OCI-M2 (cell line): ENCODE results near the gene CACNG8.

Experiments
- DNase-seq: peaks from one replicate; lab custom pipeline; 2025; ENCODE audit not compliant: unreplicated experiment; lab: John Stamatoyannopoulos, UW

The CACNG8 gene

GRCh38 chr19:53992211-53992610 is 29.5 kb downstream of the CACNG8 start:
- no peak for DNase-seq

- no peak for DNase-seq
Observed at GRCh38 chr19:53992815-53993214, 30.1 kb downstream of the CACNG8 start.

GRCh38 chr19:53993448-53993847 is 30.7 kb downstream of the CACNG8 start:
- no peak for DNase-seq

- no peak for DNase-seq
Observed at GRCh38 chr19:53994811-53995210, 32.1 kb downstream of the CACNG8 start.

- no peak for DNase-seq
Observed at GRCh38 chr19:53998223-53998622, 35.5 kb downstream of the CACNG8 start.

GRCh38 chr19:53999694-54000093 is 37.0 kb downstream of the CACNG8 start:
- DNase-seq, result no peak

- no peak for DNase-seq
Observed at GRCh38 chr19:54001496-54001895, 38.8 kb downstream of the CACNG8 start.

- DNase-seq, result no peak
Observed at GRCh38 chr19:54002495-54003315, 40.0 kb downstream of the CACNG8 start.

GRCh38 chr19:54009440-54009839 is 46.7 kb downstream of the CACNG8 start:
- no peak for DNase-seq

- DNase-seq, result no peak
Observed at GRCh38 chr19:54010474-54010873, 47.7 kb downstream of the CACNG8 start.

GRCh38 chr19:54011507-54012211 is 48.9 kb downstream of the CACNG8 start:
- no peak for DNase-seq

- no peak for DNase-seq
Observed at GRCh38 chr19:54013866-54014265, 51.1 kb downstream of the CACNG8 start.

- no peak for DNase-seq
Observed at GRCh38 chr19:54014920-54015560, 52.3 kb downstream of the CACNG8 start.

- no peak for DNase-seq
Observed at GRCh38 chr19:54017261-54017660, 54.5 kb downstream of the CACNG8 start.

- DNase-seq, result no peak
Observed at GRCh38 chr19:54021363-54021762, 58.6 kb downstream of the CACNG8 start.

GRCh38 chr19:54021932-54022331 is 59.2 kb downstream of the CACNG8 start:
- DNase-seq, result no peak

- DNase-seq, result no peak
Observed at GRCh38 chr19:54023191-54023590, 60.5 kb downstream of the CACNG8 start.

GRCh38 chr19:54024660-54025059 is 61.9 kb downstream of the CACNG8 start:
- DNase-seq, result no peak

- DNase-seq, result no peak
Observed at GRCh38 chr19:54026656-54027055, 63.9 kb downstream of the CACNG8 start.

GRCh38 chr19:54029301-54029700 is 66.6 kb downstream of the CACNG8 start:
- no peak for DNase-seq

- peak; percentile 33 for DNase-seq
Observed at GRCh38 chr19:54029930-54030490, 67.3 kb downstream of the CACNG8 start.
